BLaER1 (cell line): ENCODE results near the gene SNAI1.

Experiments used
- H3K27ac ChIP-seq: shearing (Covaris generic); formaldehyde crosslinking; 2 replicates; pipeline ENCODE4 v1.8.1; 2022
- H3K27me3 ChIP-seq: shearing (Covaris generic); formaldehyde crosslinking; 2 replicates; pipeline ENCODE4 v1.8.1; 2022
- H3K36me3 ChIP-seq: shearing (Covaris generic); formaldehyde crosslinking; 2 replicates; pipeline ENCODE4 v1.8.1; 2022
- H3K4me1 ChIP-seq: shearing (Covaris generic); formaldehyde crosslinking; 2 replicates; pipeline ENCODE4 v1.8.1; 2022
- H3K4me2 ChIP-seq: shearing (Covaris generic); formaldehyde crosslinking; 2 replicates; pipeline ENCODE4 v1.8.1; 2022
- H3K4me3 ChIP-seq: shearing (Covaris generic); formaldehyde crosslinking; 2 replicates; pipeline ENCODE4 v1.8.1; 2022
- H3K9ac ChIP-seq: shearing (Covaris generic); formaldehyde crosslinking; 2 replicates; pipeline ENCODE4 v1.8.1; 2022
- H3K9me3 ChIP-seq: shearing (Covaris generic); formaldehyde crosslinking; 2 replicates; pipeline ENCODE4 v1.8.1; 2022
- H4K20me1 ChIP-seq: shearing (Covaris generic); formaldehyde crosslinking; 2 replicates; pipeline ENCODE4 v1.8.1; 2022
- Cebpa-rat ChIP-seq: shearing (Covaris generic); IDR thresholded peaks from 2 replicates; pipeline ENCODE4 v1.8.1; 2022

SNAI1 gene

GRCh38 chr20:49982346-49983122 is at the start of gene SNAI1:
TSS of gene SNAI1 (plus strand) at chr20:49982980. CDS start at chr20:49983060, 80 bp downstream.
- peaks cover 27% of the 10 kb centered on the region; the same call in 1 of the 2 replicates for H4K20me1 ChIP-seq
- H3K36me3 ChIP-seq: peaks cover 25% of the 10 kb centered on the region
- peak within 1 kb of the TSS; percentile 94 for H3K9ac ChIP-seq
- H3K4me1 ChIP-seq: peaks cover 78% of the 10 kb centered on the region
- H3K9me3 ChIP-seq: no peaks in the 10 kb centered on the region
- H3K27ac ChIP-seq: peak within 1 kb of the TSS; percentile 93
- no peaks in the 10 kb centered on the region for H3K27me3 ChIP-seq
- H3K4me3 ChIP-seq: peak within 1 kb of the TSS; percentile 78
- no peak for TF ChIP-seq Cebpa-rat
- H3K4me2 ChIP-seq: peak within 1 kb of the TSS; percentile 97

DNA sequence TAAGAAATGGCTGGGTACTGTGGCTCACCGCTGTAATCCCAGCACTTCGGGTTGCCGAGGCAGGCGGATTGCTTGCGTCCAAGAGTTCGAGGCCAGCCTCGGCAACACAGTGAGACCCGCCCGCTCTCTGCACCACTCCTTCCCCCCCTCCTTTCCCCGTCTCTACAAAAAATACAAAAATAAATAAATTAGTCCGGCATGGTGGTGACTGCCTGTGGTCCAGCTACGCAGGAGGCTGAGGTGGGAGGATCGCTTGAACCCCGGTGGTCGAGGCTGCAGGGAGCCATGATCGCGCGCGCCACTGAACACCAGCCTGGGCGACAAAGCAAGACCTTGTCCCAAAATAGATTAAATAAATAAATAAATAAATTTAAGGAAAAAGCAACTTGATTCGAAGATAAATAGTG is 47.0 kb upstream of the SNAI1 start:
- peak overlapping the region; percentile 63 for H3K27ac ChIP-seq
- TF ChIP-seq Cebpa-rat: no peak
- H3K9me3 ChIP-seq: no peaks in the 10 kb centered on the region
- peaks cover 55% of the 10 kb centered on the region for H3K4me1 ChIP-seq
- H3K4me3 ChIP-seq: peak overlapping the region; percentile 93
- H4K20me1 ChIP-seq: peaks cover 44% of the 10 kb centered on the region
- H3K9ac ChIP-seq: no peak overlapping the region
- peak overlapping the region; percentile 70 for H3K4me2 ChIP-seq
- H3K27me3 ChIP-seq: no peaks in the 10 kb centered on the region
- peaks cover 21% of the 10 kb centered on the region for H3K36me3 ChIP-seq

- H3K4me1 ChIP-seq: peaks cover 59% of the 10 kb centered on the region
- TF ChIP-seq Cebpa-rat: peak; percentile 62; the same call in 1 of the 2 replicates
- H3K4me3 ChIP-seq: peak within 1 kb of the TSS; percentile 93
- H3K9ac ChIP-seq: peak within 1 kb of the TSS; percentile 92
- H3K4me2 ChIP-seq: peak within 1 kb of the TSS; percentile 99
- peak within 1 kb of the TSS; percentile 93 for H3K27ac ChIP-seq
- no peaks in the 10 kb centered on the region for H3K9me3 ChIP-seq
- H3K36me3 ChIP-seq: peaks cover 28% of the 10 kb centered on the region
- H3K27me3 ChIP-seq: no peaks in the 10 kb centered on the region
- peaks cover 51% of the 10 kb centered on the region for H4K20me1 ChIP-seq
Measured at GRCh38 chr20:49936153-49937026, 46.4 kb upstream of the SNAI1 start, which contains the start of gene RNF114. TSS of gene RNF114 (plus strand) at chr20:49936397. CDS start at chr20:49936413, 16 bp downstream.

GRCh38 chr20:49937027-49937929 is 45.5 kb upstream of the SNAI1 start:
- Histone ChIP-seq H3K4me1 (peaks cover 59% of the 10 kb centered on the region), H3K9me3 (no peaks in the 10 kb centered on the region)
- no peak for TF ChIP-seq Cebpa-rat

DNA sequence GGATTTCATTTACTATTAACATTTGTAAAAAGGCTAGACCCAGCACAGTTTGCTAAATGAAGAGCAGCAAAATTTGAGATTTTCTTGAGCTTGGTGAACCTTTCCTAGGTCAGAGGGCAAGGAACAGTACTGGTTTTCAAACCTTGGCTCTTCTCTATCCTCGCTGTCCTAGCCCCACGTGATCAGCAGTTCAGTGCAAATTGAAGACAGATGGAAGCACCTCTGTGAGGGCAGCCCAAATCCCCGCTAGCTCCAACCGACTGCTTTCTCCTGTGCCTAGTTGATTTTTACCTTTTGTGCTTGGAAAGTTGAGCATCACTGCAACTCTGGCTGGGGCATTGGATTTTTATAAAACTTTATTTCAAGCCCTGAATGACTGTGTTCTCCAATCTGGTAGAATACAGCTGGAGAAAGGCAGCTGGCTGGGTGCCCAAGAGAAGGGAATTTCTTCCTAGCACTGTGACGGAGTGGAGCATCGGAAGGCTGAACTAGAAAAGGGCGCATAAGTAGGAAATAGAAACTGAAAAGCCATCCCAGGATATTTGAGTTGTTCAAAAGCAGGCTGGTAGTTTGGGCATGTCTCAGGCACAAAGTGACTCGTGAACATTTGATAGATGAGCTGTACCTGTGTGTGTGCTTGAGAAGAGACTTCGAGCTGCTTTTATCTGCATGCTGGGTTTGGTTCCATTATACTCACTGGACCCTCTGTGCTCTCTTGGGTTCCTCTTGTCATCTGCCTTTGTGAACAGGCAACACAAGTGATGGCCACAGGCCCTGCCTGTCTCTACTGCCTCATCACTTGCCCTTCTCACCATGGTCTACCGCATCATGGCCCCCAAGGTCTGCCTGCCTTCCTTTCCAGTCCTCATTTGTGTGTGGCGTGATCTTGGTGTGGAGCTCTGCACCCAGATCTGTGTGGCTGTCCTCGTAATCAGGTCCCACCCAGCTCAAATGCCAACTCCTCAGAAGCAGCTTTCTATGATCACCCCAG is 44.3 kb upstream of the SNAI1 start:
- Histone ChIP-seq H3K9ac (peak overlapping the region; percentile 92; the same call in 1 of the 2 replicates), H3K27ac (no peak overlapping the region; the same call in 1 of the 2 replicates), H3K4me3 (no peak overlapping the region), H3K4me1 (peaks cover 59% of the 10 kb centered on the region), H3K9me3 (no peaks in the 10 kb centered on the region), H3K36me3 (peaks cover 48% of the 10 kb centered on the region), H4K20me1 (peaks cover 71% of the 10 kb centered on the region), H3K27me3 (no peaks in the 10 kb centered on the region), H3K4me2 (peak overlapping the region; percentile 99)
- TF ChIP-seq Cebpa-rat: no peak

More at GRCh38 chr20:49937027-49937929, 45.5 kb upstream of the SNAI1 start:
- peak overlapping the region; percentile 99 for H3K4me2 ChIP-seq
- peaks cover 36% of the 10 kb centered on the region for H3K36me3 ChIP-seq
- H3K9ac ChIP-seq: peak overlapping the region; percentile 92
- H3K27ac ChIP-seq: peak overlapping the region; percentile 93
- peak overlapping the region; percentile 93 for H3K4me3 ChIP-seq
- peaks cover 59% of the 10 kb centered on the region for H4K20me1 ChIP-seq
- no peaks in the 10 kb centered on the region for H3K27me3 ChIP-seq

DNA sequence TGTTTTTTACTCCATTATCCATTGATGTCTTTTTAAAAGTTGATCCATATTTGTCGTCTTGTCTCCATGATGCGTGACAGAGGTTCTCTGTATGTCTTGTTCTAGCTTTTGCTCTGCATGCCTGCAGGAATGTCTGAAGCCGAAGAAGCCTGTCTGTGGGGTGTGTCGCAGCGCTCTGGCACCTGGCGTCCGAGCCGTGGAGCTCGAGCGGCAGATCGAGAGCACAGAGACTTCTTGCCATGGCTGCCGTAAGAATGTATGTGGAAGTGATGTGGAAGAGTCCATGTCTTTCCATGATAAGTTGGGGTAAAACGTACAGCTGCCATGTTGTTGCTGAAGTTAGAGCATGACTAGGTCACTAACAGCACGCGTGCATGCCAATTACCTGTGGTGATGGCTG is 41.3 kb upstream of the SNAI1 start:
- no peak for TF ChIP-seq Cebpa-rat
- H3K36me3 ChIP-seq: peaks cover 78% of the 10 kb centered on the region
- no peaks in the 10 kb centered on the region for H3K9me3 ChIP-seq
- H3K4me3 ChIP-seq: no peak overlapping the region
- H3K27ac ChIP-seq: no peak overlapping the region
- no peak overlapping the region for H3K4me2 ChIP-seq
- H3K9ac ChIP-seq: no peak overlapping the region
- no peaks in the 10 kb centered on the region for H3K27me3 ChIP-seq
- H3K4me1 ChIP-seq: peaks cover 42% of the 10 kb centered on the region
- H4K20me1 ChIP-seq: peaks cover 99% of the 10 kb centered on the region

DNA sequence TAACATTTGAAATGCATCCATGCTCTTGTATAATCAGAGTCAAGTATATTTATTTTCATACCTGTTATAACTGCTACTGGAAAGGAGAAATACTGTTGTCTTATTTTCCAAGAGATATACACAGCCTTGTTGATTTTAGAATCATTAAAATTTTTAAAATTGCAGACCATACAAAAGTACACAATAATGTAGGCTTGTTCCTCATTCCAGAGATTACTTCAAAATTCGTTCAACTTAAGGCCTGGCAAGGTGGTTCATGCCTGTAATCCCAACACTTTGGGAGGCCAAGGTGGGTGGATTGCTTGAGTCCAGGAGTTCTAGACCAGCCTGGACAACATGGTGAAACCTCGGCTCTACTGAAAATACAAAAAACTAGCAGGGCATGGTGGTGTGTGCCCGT is 40.5 kb upstream of the SNAI1 start:
- H3K4me2 ChIP-seq: no peak overlapping the region
- H3K4me1 ChIP-seq: peaks cover 39% of the 10 kb centered on the region
- H3K27ac ChIP-seq: no peak overlapping the region
- no peak for TF ChIP-seq Cebpa-rat
- H3K27me3 ChIP-seq: no peaks in the 10 kb centered on the region
- H3K9ac ChIP-seq: no peak overlapping the region
- H3K4me3 ChIP-seq: no peak overlapping the region
- H4K20me1 ChIP-seq: peaks cover 99% of the 10 kb centered on the region
- H3K36me3 ChIP-seq: peaks cover 87% of the 10 kb centered on the region
- no peaks in the 10 kb centered on the region for H3K9me3 ChIP-seq

DNA sequence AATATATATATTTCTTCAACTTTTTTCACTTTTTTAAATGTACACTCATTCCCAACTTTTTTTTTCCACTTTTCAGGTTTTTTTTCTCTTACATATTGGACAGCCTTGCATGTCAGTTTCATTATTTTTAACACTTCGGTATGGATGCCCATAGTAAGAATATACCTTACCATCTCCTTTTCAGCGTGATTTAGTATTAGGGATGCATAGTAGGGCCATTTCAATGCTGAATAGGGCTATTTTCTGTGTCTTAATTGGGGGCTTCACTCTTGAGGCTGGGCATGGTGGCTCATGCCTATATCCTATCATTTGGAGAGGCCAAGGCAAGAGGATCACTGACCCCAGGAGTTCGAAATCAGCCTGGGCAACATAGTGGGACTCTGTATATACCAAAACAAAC is 39.8 kb upstream of the SNAI1 start:
- no peak overlapping the region for H3K4me3 ChIP-seq
- H3K4me2 ChIP-seq: no peak overlapping the region
- H4K20me1 ChIP-seq: peaks cover 96% of the 10 kb centered on the region
- H3K27ac ChIP-seq: no peak overlapping the region
- TF ChIP-seq Cebpa-rat: no peak
- H3K27me3 ChIP-seq: no peaks in the 10 kb centered on the region
- H3K4me1 ChIP-seq: peaks cover 32% of the 10 kb centered on the region
- no peak overlapping the region for H3K9ac ChIP-seq
- H3K36me3 ChIP-seq: peaks cover 92% of the 10 kb centered on the region
- no peaks in the 10 kb centered on the region for H3K9me3 ChIP-seq
